ENCODE results near the gene CPNE5. TPM values are rescaled to one million over a fixed set of nuclear protein-coding genes. Genes with fewer than 3 reads are reported as not detected.

The CPNE5 gene
- total RNA-seq, 1 donor from 2014 or later: 1.2 TPM

DNA sequence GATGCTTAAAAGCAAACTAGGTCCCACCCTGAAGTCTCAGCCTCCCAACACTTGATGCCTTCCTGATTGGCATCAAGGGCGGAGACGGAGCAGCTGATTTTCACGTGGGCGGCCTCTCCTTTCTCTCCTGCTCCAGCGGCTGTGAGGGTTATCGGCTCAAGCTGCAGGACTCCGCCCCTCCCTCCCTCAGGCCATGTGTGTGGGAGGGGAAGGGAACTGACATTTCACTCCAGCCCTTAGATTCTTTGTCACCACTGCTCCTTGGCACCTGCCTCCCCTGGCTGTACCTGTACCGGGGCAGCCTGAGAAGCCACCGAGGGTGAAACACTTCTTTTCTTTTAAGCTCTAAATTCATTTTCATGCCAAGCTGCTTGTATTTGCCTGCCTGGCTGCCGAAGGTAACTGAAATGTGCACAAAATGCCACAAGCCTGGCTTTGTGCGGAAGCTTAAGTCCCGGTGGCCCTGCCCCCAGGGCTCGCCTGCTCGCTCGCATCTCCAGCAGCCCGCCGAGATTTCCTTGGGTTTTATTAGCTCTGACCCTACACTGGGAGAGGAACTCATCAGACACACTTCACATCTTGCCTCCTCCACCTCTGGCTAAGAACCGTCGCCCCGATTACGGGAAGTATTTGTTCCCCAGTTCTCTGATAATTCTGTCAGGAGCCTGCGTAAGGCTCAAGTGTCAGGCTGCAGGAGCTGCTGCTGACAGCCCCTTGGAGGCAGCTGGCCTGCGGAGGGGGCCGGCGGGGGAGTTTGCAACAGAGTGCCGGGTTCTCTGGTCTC is 9.6 kb upstream of the CPNE5 start:
- DNase-seq (ENCODE audit: low spot score in 2 of 2, unreplicated experiment in 2 of 2): peak in 1 of 2 experiments; percentile 48
- peaks cover 24% of the 10 kb centered on the region for H3K27me3 Mint-ChIP-seq (ENCODE audit: low read depth)
- H3K9me3 Mint-ChIP-seq: peaks cover 4% of the 10 kb centered on the region
- TF ChIP-seq, protein P1, sequence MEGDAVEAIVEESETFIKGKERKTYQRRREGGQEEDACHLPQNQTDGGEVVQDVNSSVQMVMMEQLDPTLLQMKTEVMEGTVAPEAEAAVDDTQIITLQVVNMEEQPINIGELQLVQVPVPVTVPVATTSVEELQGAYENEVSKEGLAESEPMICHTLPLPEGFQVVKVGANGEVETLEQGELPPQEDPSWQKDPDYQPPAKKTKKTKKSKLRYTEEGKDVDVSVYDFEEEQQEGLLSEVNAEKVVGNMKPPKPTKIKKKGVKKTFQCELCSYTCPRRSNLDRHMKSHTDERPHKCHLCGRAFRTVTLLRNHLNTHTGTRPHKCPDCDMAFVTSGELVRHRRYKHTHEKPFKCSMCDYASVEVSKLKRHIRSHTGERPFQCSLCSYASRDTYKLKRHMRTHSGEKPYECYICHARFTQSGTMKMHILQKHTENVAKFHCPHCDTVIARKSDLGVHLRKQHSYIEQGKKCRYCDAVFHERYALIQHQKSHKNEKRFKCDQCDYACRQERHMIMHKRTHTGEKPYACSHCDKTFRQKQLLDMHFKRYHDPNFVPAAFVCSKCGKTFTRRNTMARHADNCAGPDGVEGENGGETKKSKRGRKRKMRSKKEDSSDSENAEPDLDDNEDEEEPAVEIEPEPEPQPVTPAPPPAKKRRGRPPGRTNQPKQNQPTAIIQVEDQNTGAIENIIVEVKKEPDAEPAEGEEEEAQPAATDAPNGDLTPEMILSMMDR (IDR thresholded peaks at IDR 0.05; ENCODE audit: unreplicated experiment): no peak
- peaks cover 22% of the 10 kb centered on the region for H3K36me3 Mint-ChIP-seq
- peak overlapping the region; percentile 38 for H3K27ac Mint-ChIP-seq
- peaks cover 27% of the 10 kb centered on the region for H3K4me1 Mint-ChIP-seq
- peak overlapping the region; percentile 54 for H3K4me3 Mint-ChIP-seq

DNA sequence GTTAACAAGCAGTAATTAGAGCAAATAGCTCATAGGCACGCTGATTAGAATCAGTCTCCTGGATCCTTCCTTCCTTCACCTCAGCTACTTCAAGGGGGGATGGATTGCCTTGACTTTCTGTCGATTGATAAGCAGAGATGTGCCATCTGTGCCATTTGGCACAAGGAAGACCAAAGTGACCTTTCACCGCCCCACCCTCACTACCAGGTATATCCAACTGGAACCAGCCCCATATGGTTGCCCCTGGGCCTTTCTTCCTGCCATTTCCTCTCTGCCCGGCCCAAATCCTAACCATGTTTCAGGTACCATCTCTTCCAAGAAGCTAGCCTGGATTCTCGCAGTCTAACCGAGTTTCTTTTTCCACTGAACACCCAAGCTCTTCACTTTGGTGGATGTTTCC is 8.7 kb upstream of the CPNE5 start:
- no peak overlapping the region for H3K4me3 Mint-ChIP-seq
- H3K9me3 Mint-ChIP-seq: peaks cover 4% of the 10 kb centered on the region
- peaks cover 25% of the 10 kb centered on the region for H3K4me1 Mint-ChIP-seq
- H3K36me3 Mint-ChIP-seq: peaks cover 15% of the 10 kb centered on the region
- TF ChIP-seq, protein P1 (IDR thresholded peaks at IDR 0.05; ENCODE audit: unreplicated experiment): no peak
- no peak for DNase-seq (ENCODE audit: low spot score in 2 of 2, unreplicated experiment in 2 of 2)
- H3K27me3 Mint-ChIP-seq (ENCODE audit: low read depth): peaks cover 29% of the 10 kb centered on the region
- no peak overlapping the region for H3K27ac Mint-ChIP-seq

DNA sequence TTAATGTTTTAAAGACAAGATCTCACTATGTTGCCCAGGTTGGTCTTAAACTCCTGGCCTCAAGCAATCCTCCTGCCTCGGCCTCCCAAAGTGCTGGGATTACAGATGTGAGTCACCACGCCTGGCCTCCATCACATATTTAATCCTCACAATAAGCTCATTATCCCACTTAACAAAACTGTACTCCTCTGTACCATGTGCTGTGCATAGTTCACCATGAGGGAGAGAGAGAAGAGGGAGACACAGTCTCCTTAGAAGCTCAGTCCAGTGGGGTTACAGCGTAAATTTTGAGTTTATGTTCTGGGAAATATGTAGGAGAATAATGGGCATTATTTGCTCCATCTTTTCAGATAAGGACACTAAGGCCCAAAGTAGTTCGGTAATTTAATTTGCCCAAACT is 7.9 kb upstream of the CPNE5 start:
- TF ChIP-seq, protein P1 (IDR thresholded peaks at IDR 0.05; ENCODE audit: unreplicated experiment): no peak
- no peak overlapping the region for H3K4me3 Mint-ChIP-seq
- H3K36me3 Mint-ChIP-seq: peaks cover 14% of the 10 kb centered on the region
- DNase-seq (ENCODE audit: low spot score in 2 of 2, unreplicated experiment in 2 of 2): no peak
- peaks cover 31% of the 10 kb centered on the region for H3K27me3 Mint-ChIP-seq (ENCODE audit: low read depth)
- H3K4me1 Mint-ChIP-seq: peaks cover 25% of the 10 kb centered on the region
- peaks cover 4% of the 10 kb centered on the region for H3K9me3 Mint-ChIP-seq
- H3K27ac Mint-ChIP-seq: no peak overlapping the region

DNA sequence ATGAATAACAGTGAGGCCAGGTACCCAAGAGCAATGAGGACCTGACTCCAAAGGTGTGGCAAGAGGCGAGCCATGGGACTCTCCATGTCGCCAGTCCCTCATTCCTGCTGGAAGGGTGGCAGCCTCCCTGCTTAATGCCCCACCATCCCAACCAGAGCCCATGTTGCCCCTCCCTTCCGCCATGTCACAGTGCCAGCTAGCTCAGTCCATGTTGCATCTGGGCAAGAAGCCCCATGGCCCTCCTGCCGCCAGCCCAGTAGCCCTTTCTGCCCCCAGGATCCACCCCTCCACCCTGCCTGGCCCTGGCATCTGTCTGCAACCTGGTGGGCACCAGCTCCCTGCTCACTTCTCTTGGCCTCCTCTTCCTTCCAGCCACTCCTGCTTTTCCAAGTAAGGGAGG is 6.0 kb upstream of the CPNE5 start:
- Mint-ChIP-seq H3K4me1 (peaks cover 31% of the 10 kb centered on the region), H3K9me3 (no peaks in the 10 kb centered on the region)

DNA sequence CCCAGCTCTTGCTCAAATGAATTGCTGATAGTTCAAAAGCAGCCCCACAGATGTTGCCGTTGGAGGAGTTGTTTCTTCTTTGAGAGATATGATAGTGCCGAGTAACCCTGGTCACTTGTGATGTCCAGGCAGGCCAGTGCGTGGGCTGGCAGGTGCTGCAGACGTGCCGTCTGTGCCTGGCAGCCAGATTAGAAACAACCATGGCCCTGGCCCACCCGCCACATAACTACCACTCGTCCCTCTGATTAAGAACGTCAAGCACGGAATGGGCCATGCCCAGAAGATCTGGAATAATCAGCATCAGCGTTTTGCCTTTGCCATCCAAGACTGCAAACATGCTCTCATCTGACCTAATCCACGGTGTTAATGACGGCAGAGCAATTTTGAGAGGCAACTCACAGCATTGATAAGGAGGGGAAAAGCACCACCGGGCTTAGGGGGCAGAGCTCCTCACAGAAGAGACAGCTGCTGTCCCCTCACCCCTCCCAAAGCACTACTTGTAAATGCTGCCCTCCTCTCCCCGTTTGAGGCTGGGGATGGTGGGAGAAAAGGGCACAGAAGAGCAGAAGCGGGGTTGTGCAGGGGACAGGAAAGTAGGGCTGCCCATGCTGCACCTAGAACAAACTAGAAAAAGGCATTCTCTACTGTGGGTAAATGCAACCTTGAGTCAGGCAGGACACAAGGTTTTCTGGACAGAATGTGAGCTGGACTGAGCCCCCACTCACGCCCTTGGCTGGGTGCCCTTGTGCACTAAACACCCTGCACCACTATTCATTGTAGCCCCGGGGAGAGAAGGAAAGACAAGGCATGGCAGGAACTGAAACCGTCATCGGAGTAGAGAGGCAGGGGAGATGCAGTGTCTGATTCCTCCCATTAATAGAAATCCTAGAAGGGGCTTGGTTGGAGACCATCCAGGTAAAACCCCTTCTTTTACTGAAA is 5.3 kb upstream of the CPNE5 start:
- Mint-ChIP-seq H3K4me3 (no peak overlapping the region), H3K27me3 (ENCODE audit: low read depth) (peaks cover 45% of the 10 kb centered on the region), H3K36me3 (no peaks in the 10 kb centered on the region), H3K9me3 (no peaks in the 10 kb centered on the region), H3K27ac (no peak overlapping the region), H3K4me1 (peaks cover 31% of the 10 kb centered on the region)
- DNase-seq (ENCODE audit: low spot score in 2 of 2, unreplicated experiment in 2 of 2): no peak
- TF ChIP-seq, protein P1 (IDR thresholded peaks at IDR 0.05; ENCODE audit: unreplicated experiment): no peak

More for the DNA sequence above, 6.0 kb upstream of the CPNE5 start:
- Mint-ChIP-seq H3K4me3 (no peak overlapping the region), H3K27me3 (ENCODE audit: low read depth) (peaks cover 41% of the 10 kb centered on the region), H3K36me3 (peaks cover 2% of the 10 kb centered on the region), H3K27ac (no peak overlapping the region)
- DNase-seq (ENCODE audit: low spot score in 2 of 2, unreplicated experiment in 2 of 2): no peak
- TF ChIP-seq, protein P1 (IDR thresholded peaks at IDR 0.05; ENCODE audit: unreplicated experiment): no peak
